DMS79 treated with DMSO at 0.1 percent for 48 hours (cell line): ENCODE data around the gene KTN1.

Experiments
- DNase-seq: peaks from one replicate; lab custom pipeline; 2025; lab: John Stamatoyannopoulos, UW

KTN1 gene

DNA sequence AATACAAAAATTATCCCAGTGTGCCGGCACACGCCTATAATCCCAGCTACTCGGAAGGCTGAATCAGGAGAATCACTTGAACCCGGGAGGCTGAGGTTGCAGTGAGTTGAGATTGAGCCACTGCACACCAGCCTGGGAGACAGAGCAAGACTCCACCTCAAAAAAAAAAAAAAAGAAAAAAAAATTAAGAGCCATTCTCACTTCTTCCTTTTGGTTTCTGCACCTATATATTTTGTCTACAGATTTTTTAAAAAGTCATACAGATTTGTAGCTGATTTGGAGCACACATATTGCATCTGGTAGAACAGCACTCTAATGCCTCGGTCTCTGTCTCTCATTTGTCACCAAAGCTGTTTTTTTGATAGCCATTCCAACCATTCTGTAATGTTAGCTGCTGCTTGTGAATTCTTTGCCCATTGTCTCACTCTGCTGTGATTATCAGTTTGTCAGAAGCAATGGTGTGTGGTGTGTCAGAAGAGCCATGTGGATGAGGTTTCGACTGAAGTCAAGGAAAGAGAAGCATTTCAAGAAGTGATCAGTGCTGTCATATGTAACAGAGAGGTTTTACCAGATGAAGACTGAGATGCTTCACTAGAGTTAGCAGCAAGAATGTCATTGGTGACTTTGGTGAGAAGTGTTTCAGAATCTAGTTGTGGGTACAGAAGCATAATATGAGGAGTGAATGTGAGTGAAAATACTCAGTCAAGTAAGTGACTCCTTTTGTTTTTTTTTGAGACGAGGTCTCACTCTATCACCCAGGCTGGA is 8.7 kb upstream of the KTN1 start:
- DNase-seq: no peak

GRCh38 chr14:55572578-55572977 is 7.4 kb upstream of the KTN1 start:
- DNase-seq: peak; percentile 97

DNA sequence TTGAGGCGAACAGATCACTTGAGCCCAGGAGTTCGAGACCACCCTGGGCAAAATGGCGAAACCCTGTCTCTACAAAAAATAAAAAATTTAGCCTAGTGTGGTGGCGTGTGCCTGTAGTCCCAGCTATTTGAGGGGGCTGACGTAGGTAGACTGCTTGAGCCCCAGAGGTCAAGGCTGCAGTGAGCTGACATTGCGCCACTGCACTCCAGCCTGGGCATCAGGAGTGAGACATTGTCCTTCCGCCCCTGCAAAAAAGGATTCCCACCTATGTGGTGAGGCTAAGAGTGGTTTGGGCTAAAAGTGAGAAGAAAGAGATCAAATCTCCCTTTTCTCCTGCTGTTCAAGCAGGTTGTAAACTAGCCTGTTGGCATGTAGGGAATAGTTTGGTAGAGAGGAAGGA is 5.0 kb upstream of the KTN1 start:
- DNase-seq: no peak

DNA sequence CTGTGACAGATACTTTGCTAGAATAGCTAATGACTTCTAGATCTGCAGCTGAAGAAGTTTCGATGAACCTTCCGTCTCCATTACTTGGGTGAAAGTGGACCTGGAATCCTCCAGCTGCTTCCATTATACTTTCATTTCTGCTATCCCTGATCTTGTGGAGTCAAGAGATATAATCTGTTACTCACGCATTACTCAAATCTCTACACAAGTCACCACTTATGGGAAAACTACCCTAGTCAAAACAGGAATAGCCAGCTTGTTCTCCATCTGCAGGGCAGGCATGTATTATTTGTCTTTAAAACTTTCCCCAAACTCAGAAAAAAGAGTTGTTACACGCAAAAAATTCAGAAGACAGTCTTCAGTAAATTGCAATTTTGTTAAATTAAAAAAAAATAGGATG is 2.8 kb upstream of the KTN1 start:
- no peak for DNase-seq

GRCh38 chr14:55578511-55578910 is 1.5 kb upstream of the KTN1 start:
- DNase-seq: peak; percentile 62

GRCh38 chr14:55580470-55581341 is 699 bp downstream of the KTN1 start:
- DNase-seq: peak; percentile 41

- DNase-seq: no peak
Observed at GRCh38 chr14:55581342-55581771, 1.4 kb downstream of the KTN1 start.

- no peak for DNase-seq
Observed at GRCh38 chr14:55582746-55583145, 2.7 kb downstream of the KTN1 start.

DNA sequence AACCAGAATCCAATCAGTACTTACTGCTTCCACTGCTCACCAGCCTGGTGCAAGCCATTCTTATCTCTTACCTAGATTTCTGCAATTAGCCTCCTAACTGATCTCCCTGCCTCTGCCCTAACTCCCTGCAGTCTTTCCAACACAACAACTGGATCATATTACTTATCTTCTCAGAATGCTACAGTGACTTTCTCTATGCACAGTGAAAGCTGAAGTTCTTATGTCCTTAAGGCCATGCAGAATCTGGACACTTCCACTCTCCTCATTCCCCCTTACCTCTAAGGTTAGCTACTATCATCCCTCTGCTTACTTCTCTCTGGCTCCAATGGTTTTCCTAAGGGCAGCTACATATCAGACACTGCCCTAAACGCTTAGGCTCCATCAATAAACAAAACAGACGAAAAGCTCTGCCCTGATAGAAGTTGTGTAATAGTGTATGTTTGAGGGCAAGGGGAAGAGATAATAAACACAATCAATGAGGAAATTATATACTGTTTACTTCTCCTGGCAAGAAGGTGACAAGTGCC is 4.0 kb downstream of the KTN1 start:
- DNase-seq: peak; percentile 34

DNA sequence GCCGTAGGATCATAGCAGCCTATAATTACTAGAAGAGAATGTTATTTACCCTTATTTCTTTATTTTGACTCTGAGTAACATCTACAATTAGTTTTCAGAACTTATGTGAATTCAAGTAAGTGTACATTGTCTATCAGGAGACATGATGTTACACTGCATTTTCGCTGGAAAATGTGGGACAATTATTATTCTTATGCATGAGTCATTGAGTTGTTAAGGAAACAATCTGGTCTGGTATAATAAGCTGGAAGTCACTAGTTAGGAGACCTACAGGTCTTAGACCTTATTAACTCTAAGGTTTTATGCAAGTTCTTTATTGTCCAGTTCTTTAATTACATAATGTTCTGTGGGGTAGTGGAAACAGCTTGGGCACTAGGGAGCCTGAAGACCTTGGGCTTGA is 5.8 kb downstream of the KTN1 start:
- DNase-seq: no peak

- DNase-seq: no peak
Observed at GRCh38 chr14:55586411-55586810, 6.4 kb downstream of the KTN1 start.

- DNase-seq: no peak
Observed at GRCh38 chr14:55587847-55588246, 7.8 kb downstream of the KTN1 start.

- DNase-seq: no peak
Observed at GRCh38 chr14:55588259-55588699, 8.3 kb downstream of the KTN1 start.

- DNase-seq: no peak
Observed at GRCh38 chr14:55589171-55589570, 9.2 kb downstream of the KTN1 start.

GRCh38 chr14:55592436-55592835 is 12.4 kb downstream of the KTN1 start:
- DNase-seq: no peak

DNA sequence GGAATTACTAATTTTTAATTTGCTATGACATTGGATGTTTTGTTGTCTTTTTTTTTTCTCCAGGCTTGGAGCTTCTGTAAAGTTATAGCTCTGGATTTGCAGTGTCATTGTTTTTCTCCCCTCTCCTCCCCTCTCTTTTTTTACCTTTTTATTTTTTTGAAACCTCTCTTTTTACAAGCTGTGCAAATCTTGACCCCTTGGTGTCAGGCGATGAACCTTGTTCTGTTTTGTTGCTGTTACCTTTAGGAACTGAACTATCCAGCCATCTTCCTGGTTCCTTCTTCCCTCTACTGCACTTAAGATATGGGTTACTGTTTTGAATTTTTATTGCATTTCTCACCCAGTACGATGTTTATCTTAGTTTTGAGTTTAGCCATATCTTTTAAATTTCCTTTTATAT is 13.7 kb downstream of the KTN1 start:
- no peak for DNase-seq

GRCh38 chr14:55599250-55599879 is 19.4 kb downstream of the KTN1 start:
- no peak for DNase-seq

DNA sequence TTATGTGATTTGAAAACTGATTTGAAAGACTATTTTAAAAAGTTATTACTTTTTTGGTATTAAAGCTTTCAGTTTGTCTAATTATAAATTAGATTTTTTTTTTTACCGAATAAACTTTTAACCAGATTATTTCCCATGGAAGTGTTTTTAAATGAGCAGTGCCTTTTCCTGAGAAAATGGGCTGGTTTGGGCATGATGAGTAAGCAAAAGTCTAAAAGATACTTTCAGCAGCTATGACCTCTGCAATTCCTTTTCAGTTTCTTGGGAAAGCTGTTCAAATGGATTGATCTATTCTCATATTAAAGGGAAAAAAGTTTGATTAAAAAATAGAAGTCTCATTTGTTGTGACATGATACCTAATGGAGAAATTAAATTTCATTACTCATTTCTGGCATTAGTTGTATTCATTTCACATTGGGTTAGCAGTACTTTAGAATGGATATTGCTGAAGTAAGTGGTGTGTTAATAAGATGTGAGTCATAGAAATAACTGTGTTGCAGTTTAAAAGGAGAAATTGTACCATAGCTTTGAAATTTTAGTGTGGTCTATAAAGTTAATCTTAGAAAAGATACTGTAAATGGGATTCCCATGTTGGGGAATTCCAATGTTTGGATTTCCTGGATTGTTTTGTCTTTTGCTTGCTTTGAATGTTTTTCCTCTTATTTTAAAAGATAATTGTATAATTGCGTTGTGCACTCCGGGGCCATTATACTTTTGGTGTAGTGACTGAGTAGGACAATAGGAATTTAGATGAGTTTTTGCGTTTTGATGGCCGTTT is 21.0 kb downstream of the KTN1 start:
- no peak for DNase-seq

DNA sequence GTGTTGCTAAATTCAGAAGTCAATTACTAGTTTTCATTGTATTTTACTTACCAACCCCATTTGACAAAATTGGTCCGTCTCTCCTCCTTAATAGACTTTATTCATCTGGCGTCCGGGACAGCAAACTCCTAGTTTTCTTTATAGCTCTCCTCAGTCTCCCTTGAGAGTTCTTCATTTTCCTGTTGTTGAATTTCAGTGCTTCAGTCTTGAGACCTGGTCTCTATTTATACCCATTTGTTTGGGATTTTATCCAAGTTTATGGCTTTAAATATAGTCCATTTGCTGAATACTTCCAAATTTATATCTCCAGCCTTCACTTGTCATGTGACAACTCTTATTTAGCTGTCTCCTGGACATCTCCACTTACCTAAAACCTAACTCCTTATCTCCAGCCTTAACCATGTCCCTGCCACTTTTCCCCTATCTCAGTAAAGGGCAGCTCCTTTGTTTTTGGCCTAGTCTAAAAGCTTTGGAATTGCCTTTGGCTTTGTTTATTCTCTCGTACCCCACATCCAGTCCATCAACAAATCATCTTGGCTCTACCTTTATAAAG is 23.5 kb downstream of the KTN1 start:
- DNase-seq: no peak

- DNase-seq: no peak
Observed at GRCh38 chr14:55604488-55604887, 24.5 kb downstream of the KTN1 start.

DNA sequence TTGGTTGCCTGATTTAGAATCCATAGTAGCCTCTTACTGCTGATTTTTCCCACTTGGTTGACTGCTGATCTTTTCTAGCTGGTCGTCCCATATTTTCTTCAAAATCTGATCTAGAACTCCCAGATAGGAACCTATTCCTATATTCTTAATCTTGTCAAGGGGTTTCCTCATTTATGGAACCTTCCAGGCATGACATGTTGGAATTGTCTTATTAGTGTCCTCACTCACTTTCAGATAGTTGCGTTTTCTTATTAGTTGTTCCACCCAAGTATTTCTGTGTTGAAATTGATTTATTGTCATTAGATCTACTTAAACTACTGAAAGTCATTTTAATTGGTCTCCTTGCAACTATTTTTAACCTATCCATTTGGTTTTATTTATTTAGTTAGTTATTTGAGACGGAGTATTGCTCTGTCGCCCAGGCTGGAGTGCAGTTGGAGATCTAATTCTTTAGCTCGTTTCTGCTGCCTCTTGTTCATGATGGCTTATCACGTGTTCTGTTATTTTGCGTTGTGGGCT is 25.0 kb downstream of the KTN1 start:
- no peak for DNase-seq
